Esophagus muscularis mucosa (tissue), 4 donors: ENCODE measurements around the gene PTPN20. TPM values are rescaled to one million over a fixed set of nuclear protein-coding genes. Genes with fewer than 3 reads are reported as not detected.

Experiments
- DNase-seq: peaks from one replicate; pipeline ENCODE4 v3.0.0-alpha.2; 2017; ENCODE audit errors: extremely low spot score
- H3K27ac ChIP-seq, 4 donors: fragments of 200-600 bp; sonication (generic); replicated peaks in 1 of 4; 1 replicate in 3 of 4; 2 replicates in 1 of 4; pipeline ENCODE4 v1.5.1; 2016 to 2019; ENCODE audit warnings: mild to moderate bottlenecking in 1 of 4
- H3K27me3 ChIP-seq, 4 donors: fragments of 200-600 bp; sonication (generic); one replicate each; pipeline versions ENCODE4 v1.5.1 to v1.6.0; 2016 to 2019
- H3K36me3 ChIP-seq, 4 donors: fragments of 200-600 bp; sonication (generic); one replicate each; pipeline ENCODE4 v1.5.1; 2016 to 2019
- H3K4me1 ChIP-seq, 4 donors: fragments of 200-600 bp; sonication (generic); one replicate each; pipeline ENCODE4 v1.5.1; 2016 to 2019
- H3K4me3 ChIP-seq, 4 donors: fragments of 200-600 bp; sonication (generic); 1 replicate in 2 of 4; 2 replicates in 2 of 4; pipeline ENCODE4 v1.5.1; 2016 to 2019; ENCODE audit warnings: mild to moderate bottlenecking in 4 of 4, moderate library complexity in 1 of 4
- H3K9me3 ChIP-seq, 4 donors: fragments of 200-600 bp; sonication (generic); 1 replicate in 3 of 4; 2 replicates in 1 of 4; pipeline ENCODE4 v1.5.1; 2016 to 2019
- CTCF ChIP-seq, 3 experiments: fragments of 200-600 bp in 2 of 3; fragments of 450-650 bp in 1 of 3; sonication (generic) in 2 of 3; IDR thresholded peaks; one replicate each; pipeline ENCODE4 v1.5.1; 2017 to 2019; ENCODE audit warnings: antibody characterized with exemption in 3 of 3, mild to moderate bottlenecking in 2 of 3, moderate library complexity in 1 of 3
- EP300 ChIP-seq: sonication (generic); formaldehyde crosslinking; IDR thresholded peaks from one replicate; pipeline ENCODE4 v1.6.1; 2017; ENCODE audit warnings: antibody characterized with exemption
- POLR2A ChIP-seq: fragments of 450-650 bp; IDR thresholded peaks from one replicate; pipeline ENCODE4 v1.6.1; 2017; ENCODE audit warnings: antibody characterized with exemption, moderate library complexity, mild to moderate bottlenecking, low read depth
- POLR2AphosphoS5 ChIP-seq, 2 donors: sonication (generic); formaldehyde crosslinking; IDR thresholded peaks; one replicate each; pipeline ENCODE4 v1.6.1; 2017; ENCODE audit warnings: antibody characterized with exemption in 2 of 2
- WGBS: methylation state at CpG from one replicate; pipeline ENCODE4 v1.1.5; 2018; 5-methylcytosine and 5-hydroxymethylcytosine counted together
- intact Hi-C: fragments of 100-400 bp; cut with DNase I; formaldehyde crosslinking; loops from one replicate; pipeline ENCODE4 v1.15.1; 2023
- total RNA-seq, 4 donors: library from RNA; depleted of rRNA; stranded (reverse); fragments of >200 nt; gene quantifications; one replicate each; pipeline versions ENCODE4 v1.1.0 to v1.2.1, GENCODE V29; 2016

Gene PTPN20
- total RNA-seq, 4 donors from 2014 or later = 2.3 to 3.0 (median 2.6) TPM

DNA sequence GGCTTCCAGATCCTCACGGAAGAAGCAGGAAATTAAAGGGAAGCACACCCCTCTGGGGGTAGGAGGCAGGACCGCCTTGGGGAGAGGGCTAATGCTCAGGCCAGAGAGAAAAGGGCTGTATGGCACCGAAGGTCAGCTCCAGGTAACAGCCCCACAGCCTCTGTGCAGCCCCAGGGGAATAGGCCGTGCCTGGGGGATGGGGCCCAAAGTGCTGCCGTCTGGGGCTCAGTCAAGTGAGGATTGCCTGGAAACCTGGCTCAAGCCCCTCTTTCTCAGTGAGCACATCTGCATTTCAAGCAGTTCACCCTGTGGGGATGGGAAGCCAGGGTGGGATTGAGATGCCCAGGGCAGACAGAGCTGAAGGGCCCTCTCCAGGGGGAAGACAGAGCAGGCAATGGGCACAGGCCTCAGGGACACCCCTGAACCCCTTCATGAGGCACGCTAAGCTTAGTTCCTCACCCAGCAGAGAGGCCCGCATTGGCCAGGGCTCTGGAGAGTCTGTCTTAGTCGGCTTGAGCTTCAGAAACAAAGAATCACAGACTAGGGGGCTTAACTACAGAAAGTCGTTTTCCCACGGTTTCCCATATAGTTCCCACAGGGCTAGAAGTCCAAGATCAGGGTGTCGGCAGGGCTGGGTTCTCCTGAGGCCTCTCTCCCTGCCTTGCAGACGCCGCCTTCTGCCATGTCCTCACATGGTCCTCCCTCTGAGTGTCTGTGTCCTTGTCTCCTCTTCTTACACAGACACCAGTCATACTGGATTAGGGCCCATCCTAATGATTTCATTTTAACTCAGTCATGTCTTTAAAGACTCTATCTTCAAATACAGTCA lies 118.2 kb downstream of the PTPN20 start:
- intact Hi-C loops = no loop called here
- Histone ChIP-seq H3K27ac (peak overlapping the region in 3 of 4 donors; percentile 41 to 56 (median 54)), H3K9me3 (no peaks in the 10 kb centered on the region), H3K27me3 (no peaks in the 10 kb centered on the region), H3K4me3 (no peak overlapping the region), H3K4me1 (peaks cover 0 to 18% (median 14%) of the 10 kb centered on the region in 4 donors), H3K36me3 (no peaks in the 10 kb centered on the region)
- TF ChIP-seq POLR2A (no peak), CTCF (IDR thresholded peaks at IDR 0.05) (no peak), EP300 (no peak), POLR2AphosphoS5 (IDR thresholded peaks at IDR 0.05) (no peak)
- WGBS = 94% methylated on average over 10 of the region's 13 CpGs
- no peak for DNase-seq

DNA sequence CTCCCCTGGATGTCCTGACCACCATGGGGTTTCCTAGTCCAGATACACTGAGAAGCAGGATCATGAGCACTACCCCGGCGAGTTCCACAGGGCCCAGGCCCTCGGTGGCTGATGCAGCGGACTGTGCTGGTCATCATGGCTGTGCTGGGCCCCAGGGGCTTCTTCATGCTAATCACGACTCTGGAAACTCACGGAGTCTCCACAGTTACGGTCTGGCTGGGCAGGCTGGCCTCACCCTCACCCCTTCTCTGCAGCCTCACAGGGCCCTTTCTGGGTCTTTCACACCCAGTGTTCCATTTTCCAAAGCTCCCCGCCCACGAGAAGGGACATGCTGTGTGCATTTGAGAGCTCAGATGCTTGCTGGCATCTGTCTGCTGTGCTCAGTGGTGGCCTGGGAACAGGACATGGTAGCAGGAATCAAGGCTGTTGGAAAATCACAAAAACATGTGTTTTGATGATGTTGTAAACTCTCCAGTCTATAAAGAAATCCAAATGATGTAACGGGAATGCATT lies 119.0 kb downstream of the PTPN20 start:
- no peak for DNase-seq
- Histone ChIP-seq H3K36me3 (no peaks in the 10 kb centered on the region), H3K4me3 (no peak overlapping the region), H3K4me1 (peaks cover 0 to 13% (median 8%) of the 10 kb centered on the region in 4 donors), H3K9me3 (no peaks in the 10 kb centered on the region), H3K27me3 (no peaks in the 10 kb centered on the region), H3K27ac (peak overlapping the region; percentile 27 to 56 (median 48))
- 83% methylated on average over 3 of the region's 10 CpGs for WGBS
- intact Hi-C loops = no loop called here
- TF ChIP-seq POLR2A (no peak), EP300 (no peak), POLR2AphosphoS5 (IDR thresholded peaks at IDR 0.05) (peak in 1 of 2 donors; percentile 20)

DNA sequence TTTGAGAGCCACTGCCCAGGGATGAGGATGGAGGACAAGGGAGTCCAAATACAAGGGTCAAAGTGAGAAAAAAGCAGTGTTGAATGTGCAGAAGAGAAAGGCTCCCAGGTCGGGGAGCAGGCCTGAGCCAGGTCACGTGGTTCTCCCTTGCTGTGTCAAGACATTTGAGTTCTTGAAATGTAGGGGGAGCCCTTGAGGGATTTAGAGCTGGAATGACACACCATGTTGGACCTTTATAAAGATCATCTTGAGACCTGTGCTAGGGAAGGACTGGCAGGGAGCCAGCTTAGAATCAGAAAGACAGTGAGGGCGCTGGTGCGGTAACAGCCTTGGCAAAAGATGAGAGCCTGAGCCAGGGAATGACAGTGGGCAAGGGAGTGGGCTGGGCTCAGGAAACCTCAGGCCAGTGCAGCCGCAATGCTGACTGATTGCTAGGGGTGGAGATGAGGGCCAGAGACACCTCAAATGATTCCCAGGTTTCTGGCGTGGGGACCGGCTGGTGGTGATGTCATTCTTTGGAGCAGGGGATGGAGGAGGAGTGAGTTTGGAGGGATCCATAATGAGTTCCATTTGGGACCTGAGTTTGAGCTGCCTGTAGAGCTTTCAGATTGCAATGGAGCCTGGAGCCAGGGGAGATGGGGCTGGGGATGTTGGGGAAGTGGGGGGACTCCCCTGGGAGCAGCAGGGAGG lies 120.1 kb downstream of the PTPN20 start:
- no peaks in the 10 kb centered on the region for H3K9me3 ChIP-seq
- H3K27ac ChIP-seq = peak overlapping the region; percentile 41 to 56 (median 54)
- DNase-seq = no peak
- TF ChIP-seq POLR2A (no peak), EP300 (no peak), POLR2AphosphoS5 (IDR thresholded peaks at IDR 0.05) (no peak), CTCF (IDR thresholded peaks at IDR 0.05) (no peak)
- H3K36me3 ChIP-seq = no peaks in the 10 kb centered on the region
- intact Hi-C loops = no loop called here
- H3K4me1 ChIP-seq = peaks cover 0 to 5% (median 2%) of the 10 kb centered on the region in 4 donors
- 71% methylated on average over 7 of the region's 7 CpGs for WGBS
- no peak overlapping the region for H3K4me3 ChIP-seq
- H3K27me3 ChIP-seq = no peaks in the 10 kb centered on the region

DNA sequence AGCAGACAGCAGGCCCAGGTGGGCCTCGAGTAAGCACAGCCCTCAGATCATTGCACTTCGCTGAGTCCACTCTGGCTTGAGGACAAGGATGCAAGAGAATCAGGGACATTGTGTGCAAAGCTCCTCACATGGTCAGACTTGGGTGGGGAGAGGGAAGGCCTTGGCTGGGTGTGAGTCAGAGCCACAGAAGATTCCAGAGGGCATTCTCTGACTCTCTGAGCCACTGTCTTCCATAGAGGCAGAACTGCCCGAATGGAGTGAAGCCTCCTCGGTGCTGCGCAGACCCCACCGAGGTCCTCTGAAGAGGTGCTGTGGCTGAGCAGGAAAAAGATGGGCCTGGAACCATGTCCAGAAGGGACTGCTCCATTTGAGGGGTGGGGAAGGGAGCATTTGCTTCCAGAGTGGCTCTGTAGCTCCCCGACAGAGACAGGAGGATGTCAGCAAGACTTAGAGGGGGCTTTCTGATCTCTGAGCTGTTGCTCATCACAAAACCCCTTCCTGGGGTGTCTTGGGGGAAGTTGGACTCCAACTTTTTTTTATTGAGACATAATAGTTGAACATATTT lies 120.8 kb downstream of the PTPN20 start:
- H3K4me1 ChIP-seq = peaks cover 0 to 5% (median 2%) of the 10 kb centered on the region in 4 donors
- peak overlapping the region; percentile 47 to 56 (median 52) for H3K27ac ChIP-seq
- no peaks in the 10 kb centered on the region for H3K36me3 ChIP-seq
- no peak for TF ChIP-seq EP300
- peak; percentile 25 to 30 for TF ChIP-seq POLR2AphosphoS5 (IDR thresholded peaks at IDR 0.05)
- H3K9me3 ChIP-seq = no peaks in the 10 kb centered on the region
- WGBS = 92% methylated on average over 7 of the region's 7 CpGs
- no peak for DNase-seq
- intact Hi-C loops = no loop called here
- H3K27me3 ChIP-seq = no peaks in the 10 kb centered on the region
- H3K4me3 ChIP-seq = no peak overlapping the region

GRCh38 chr10:47033081-47033480 lies 121.9 kb downstream of the PTPN20 start:
- intact Hi-C loops = no loop called here
- 94% methylated on average over 2 of the region's 5 CpGs for WGBS
- Histone ChIP-seq H3K4me3 (no peak overlapping the region), H3K27ac (no peak overlapping the region), H3K4me1 (peaks cover 0 to 12% (median 2%) of the 10 kb centered on the region in 4 donors), H3K36me3 (no peaks in the 10 kb centered on the region), H3K27me3 (no peaks in the 10 kb centered on the region), H3K9me3 (no peaks in the 10 kb centered on the region)
- DNase-seq = no peak
- TF ChIP-seq POLR2AphosphoS5 (IDR thresholded peaks at IDR 0.05) (no peak), CTCF (IDR thresholded peaks at IDR 0.05) (no peak), POLR2A (no peak), EP300 (no peak)
